Measurements from ENCODE around the gene ENDOU. TPM values are rescaled to one million over a fixed set of nuclear protein-coding genes. Genes with fewer than 3 reads are reported as not detected.
A peak's percentile ranks its signal among the peaks of the same experiment; 100 is the strongest.

Gene ENDOU
- total and polyA plus RNA-seq, 2 donors (not counting 3 experiments of a cell fraction or from before 2014, with no cell fraction given): not detected

GRCh38 chr12:47744005-47744651 is 18.8 kb upstream of the ENDOU start:
- peaks cover 3 to 36% of the 10 kb centered on the region in 2 experiments for H3K36me3 ChIP-seq (ENCODE audit: control insufficient read depth in 2 of 2, extremely low read depth in 1 of 2, insufficient read depth in 2 of 2, low read length in 2 of 2)
- DNase-seq (ENCODE audit: low read depth, low spot score) (no peak), FAIRE-seq (no peak)
- H3K9me1 ChIP-seq (replicated peaks; ENCODE audit: control insufficient read depth, extremely low read depth, insufficient read depth, low read length): no peaks in the 10 kb centered on the region
- no peaks in the 10 kb centered on the region for H3K9me3 ChIP-seq (replicated peaks; ENCODE audit: control insufficient read depth, insufficient read depth, low read length)
- H3K4me1 ChIP-seq (ENCODE audit: control insufficient read depth, extremely low read depth, insufficient read depth, low read length): peaks cover 11% of the 10 kb centered on the region
- dilution Hi-C loops (cut with MboI; ENCODE audit: extremely low pct_ligation_motif_present, low sequenced_read_pairs) (no loop called here), intact Hi-C loops (cut with micrococcal nuclease) (no loop called here)
- H3K9ac ChIP-seq (replicated peaks; ENCODE audit: extremely low read depth, insufficient read depth, low read length): no peak overlapping the region
- H3K4me2 ChIP-seq (ENCODE audit: insufficient read depth, low read length): no peak overlapping the region
- H4K20me1 ChIP-seq (replicated peaks; ENCODE audit: control insufficient read depth, extremely low read depth, insufficient read depth, low read length): no peaks in the 10 kb centered on the region
- H3K79me2 ChIP-seq (ENCODE audit: control insufficient read depth, insufficient read depth, low read length): no peaks in the 10 kb centered on the region
- POLR2A ChIA-PET: interaction anchor here (1.9 kb wide), 1 partner anchor 14 kb away, joined by 8 read pairs; the partner anchor contains the start of gene RAPGEF3
- TF ChIP-seq CTCF (IDR thresholded peaks at IDR 0.05; ENCODE audit: extremely low read depth in 1 of 2, insufficient read depth in 1 of 2, low read depth in 1 of 2, low read length in 2 of 2) (peak; percentile 23 to 62), MAX (IDR thresholded peaks at IDR 0.05; ENCODE audit: insufficient read depth, insufficient read length) (no peak), POLR2AphosphoS5 (IDR thresholded peaks at IDR 0.05; ENCODE audit: insufficient read depth, low read depth, low read length) (peak; percentile 10), GATA2 (IDR thresholded peaks at IDR 0.05; ENCODE audit: insufficient read depth, insufficient read length, low read depth, low read length) (no peak), POLR2A (IDR thresholded peaks at IDR 0.05; ENCODE audit: low read depth, low read length) (peak; percentile 41), FOS (IDR thresholded peaks at IDR 0.05; ENCODE audit: borderline replicate concordance, insufficient read depth, low read length) (no peak), MYC (IDR thresholded peaks at IDR 0.05; ENCODE audit: low read depth, low read length) (no peak), JUN (IDR thresholded peaks at IDR 0.05; ENCODE audit: borderline replicate concordance, insufficient read depth, insufficient read length, low read depth) (no peak), EZH2 (IDR thresholded peaks at IDR 0.05; ENCODE audit: borderline replicate concordance, low read depth, low read length, severe bottlenecking) (no peak)
- CTCF ChIA-PET: interaction anchor here (0.9 to 10.4 kb wide), 7 partner anchors 11 to 95 kb away, joined by 5 to 385 read pairs (median 133); partner anchors contain the start of genes RAPGEF3 and SLC48A1
- BruUV-seq (replicated peaks): no TSS peak
- H3K27ac ChIP-seq (ENCODE audit: insufficient read depth, low read depth, low read length): no peak overlapping the region
- no peak overlapping the region for H2AFZ ChIP-seq (ENCODE audit: low read depth, low read length)
- no peak overlapping the region for H3K4me3 ChIP-seq (replicated peaks in 1 of 3; ENCODE audit: insufficient read depth in 1 of 3, low read depth in 1 of 3, low read length in 3 of 3)
- no peaks in the 10 kb centered on the region for H3K27me3 ChIP-seq (ENCODE audit: control insufficient read depth in 2 of 2, insufficient read depth in 2 of 2, low read length in 2 of 2)

Measured in endothelial cell of umbilical vein (primary cell).